ENCODE data around the gene RPS23. TPM values are rescaled to one million over a fixed set of nuclear protein-coding genes. Genes with fewer than 3 reads are reported as not detected.
A peak's percentile ranks its signal among the peaks of the same experiment; 100 is the strongest.

RPS23 gene
- total RNA-seq, 2 experiments from 2014 or later: 1,979 to 2,058 TPM

DNA sequence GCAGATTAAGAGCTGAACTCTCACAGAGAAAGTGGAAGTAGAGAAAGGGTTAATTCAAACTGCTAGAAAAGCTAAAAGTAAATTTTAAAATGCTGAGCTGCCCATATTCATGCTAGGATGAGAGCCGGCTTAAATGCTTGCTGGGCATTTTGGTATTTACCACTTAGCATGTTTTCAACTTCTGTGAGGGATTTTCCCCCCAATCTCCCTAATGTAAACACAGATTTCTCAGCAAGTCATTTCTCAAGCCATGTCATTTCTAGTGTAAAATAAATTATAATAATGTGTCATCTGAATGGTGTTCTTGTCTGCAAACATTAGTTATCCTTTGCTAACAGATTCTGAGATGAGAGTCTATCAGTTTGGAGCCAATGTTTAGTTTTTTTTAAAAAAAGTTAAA lies 22.3 kb downstream of the RPS23 start:
- Mint-ChIP-seq H3K27me3 (no peaks in the 10 kb centered on the region), H3K4me3 (no peak overlapping the region), H3K27ac (no peak overlapping the region), H3K4me1 (peaks cover 4% of the 10 kb centered on the region), H3K9me3 (no peaks in the 10 kb centered on the region), H3K36me3 (peaks cover 8% of the 10 kb centered on the region)
- POLR2A ChIA-PET: no interaction called here
- ATAC-seq (ENCODE audit: low read depth) (no peak), DNase-seq (no peak)

DNA sequence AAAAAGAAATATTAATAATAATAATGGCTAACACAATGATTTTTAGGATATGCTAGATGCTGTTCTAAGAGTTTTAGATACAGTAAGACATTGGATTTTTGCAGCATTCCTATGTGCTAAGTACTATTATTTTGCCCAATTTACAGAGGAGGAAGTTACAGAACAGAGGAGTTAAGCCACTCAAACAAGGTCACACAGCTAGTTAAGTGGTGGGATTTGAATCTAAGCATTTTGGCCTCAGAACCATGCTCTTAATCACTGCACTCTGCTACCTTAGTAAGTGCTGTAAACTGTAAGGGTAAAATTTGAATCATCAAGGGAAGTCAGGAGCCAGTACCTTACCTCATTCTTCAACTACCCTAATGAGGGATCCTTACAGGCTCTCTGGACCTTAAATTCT lies 25.4 kb downstream of the RPS23 start:
- H3K4me1 Mint-ChIP-seq: peaks cover 4% of the 10 kb centered on the region
- peaks cover 4% of the 10 kb centered on the region for H3K9me3 Mint-ChIP-seq
- no peak overlapping the region for H3K27ac Mint-ChIP-seq
- no peak overlapping the region for H3K4me3 Mint-ChIP-seq
- POLR2A ChIA-PET: no interaction called here
- DNase-seq: no peak
- H3K27me3 Mint-ChIP-seq: no peaks in the 10 kb centered on the region
- peaks cover 13% of the 10 kb centered on the region for H3K36me3 Mint-ChIP-seq
- no peak for ATAC-seq (ENCODE audit: low read depth)

DNA sequence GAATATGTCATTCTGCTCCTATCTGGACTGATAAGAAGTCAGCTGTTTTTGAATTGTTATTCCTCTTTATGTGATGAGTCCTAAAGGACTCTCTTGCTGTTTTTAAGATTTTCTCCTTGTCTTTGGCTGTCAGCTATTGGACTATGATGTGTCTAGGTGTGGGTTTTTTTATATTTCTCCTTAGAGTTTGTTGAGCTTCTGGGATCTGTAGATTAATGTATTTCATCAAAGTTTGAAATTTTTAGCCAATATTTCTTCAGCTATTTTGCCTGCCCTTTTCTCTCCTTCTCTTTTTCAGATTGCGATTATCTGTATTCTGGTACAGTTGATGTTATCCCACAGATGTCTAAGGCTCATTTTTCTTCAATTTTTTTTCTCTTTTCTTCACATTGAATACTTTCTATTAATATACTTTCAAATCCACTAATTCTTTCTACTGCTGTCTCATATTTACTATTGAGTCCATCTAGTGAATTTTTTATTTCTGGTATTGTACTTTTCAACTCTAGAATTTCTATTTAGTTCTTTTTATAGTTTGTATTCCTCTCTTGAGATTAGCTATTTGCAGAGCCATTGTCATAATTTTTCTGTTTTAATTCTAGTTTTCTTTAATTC lies 31.1 kb downstream of the RPS23 start:
- Mint-ChIP-seq H3K27ac (no peak overlapping the region), H3K9me3 (peaks cover 4% of the 10 kb centered on the region), H3K4me1 (no peaks in the 10 kb centered on the region), H3K4me3 (no peak overlapping the region), H3K36me3 (peaks cover 12% of the 10 kb centered on the region), H3K27me3 (no peaks in the 10 kb centered on the region)
- ATAC-seq (ENCODE audit: low read depth) (no peak), DNase-seq (no peak)
- POLR2A ChIA-PET: no interaction called here

DNA sequence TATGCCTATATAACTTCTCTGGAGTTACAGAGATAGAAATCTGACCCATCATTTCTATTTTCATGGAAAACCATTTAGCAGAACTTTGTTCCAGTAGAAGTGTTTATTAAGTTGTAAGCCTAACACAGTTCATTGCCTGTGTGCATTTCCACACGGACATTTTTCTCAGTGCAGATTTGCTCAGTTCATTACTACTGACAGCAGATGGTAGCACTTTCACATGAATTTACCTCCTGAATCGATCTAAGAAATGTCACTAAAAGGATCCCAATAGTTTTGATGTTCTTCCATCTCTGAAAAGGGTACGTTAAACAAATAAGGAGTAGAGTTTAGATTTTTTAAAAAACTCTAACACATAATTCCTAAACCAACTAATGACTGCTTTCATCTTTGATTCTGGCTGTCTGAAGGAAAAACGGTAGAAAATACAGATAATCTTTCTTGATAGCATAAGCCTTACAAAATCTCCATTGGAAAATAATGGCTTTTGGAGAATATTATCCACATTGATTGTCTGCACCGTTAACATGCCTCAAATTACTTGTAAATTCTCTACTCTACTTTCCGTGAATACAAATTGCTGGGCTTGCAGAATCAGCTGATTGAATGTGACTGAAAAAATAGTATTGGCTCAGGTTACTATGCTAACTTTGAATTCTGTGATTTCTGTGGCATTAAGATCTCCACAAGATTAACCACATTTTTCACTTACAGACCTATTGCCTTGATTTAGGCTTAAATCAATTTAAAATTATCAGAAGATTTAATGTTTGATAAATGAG lies 33.1 kb downstream of the RPS23 start:
- ATAC-seq (ENCODE audit: low read depth) (no peak), DNase-seq (no peak)
- Mint-ChIP-seq H3K27me3 (no peaks in the 10 kb centered on the region), H3K27ac (no peak overlapping the region), H3K36me3 (peaks cover 12% of the 10 kb centered on the region), H3K4me1 (no peaks in the 10 kb centered on the region), H3K4me3 (no peak overlapping the region), H3K9me3 (peaks cover 4% of the 10 kb centered on the region)
- POLR2A ChIA-PET: no interaction called here

DNA sequence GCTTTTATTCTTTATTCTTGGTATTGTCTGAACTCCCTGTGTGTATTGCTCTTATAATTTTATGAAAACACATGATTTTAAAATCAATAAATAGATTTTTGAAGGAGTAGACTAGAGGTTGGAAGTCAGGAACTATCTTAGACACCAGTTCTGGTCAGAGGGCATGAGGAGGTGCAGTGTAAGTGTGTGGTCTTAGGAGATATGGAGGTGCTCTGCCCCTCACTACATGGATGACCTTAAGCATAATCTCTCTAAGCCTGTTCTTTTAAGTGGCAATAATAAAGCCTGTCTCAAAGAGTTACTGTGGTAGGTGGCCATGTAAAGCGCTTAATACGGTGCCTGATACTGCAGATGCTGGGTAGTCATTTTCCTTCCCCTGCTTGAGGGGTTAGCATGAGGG lies 34.0 kb downstream of the RPS23 start:
- H3K4me1 Mint-ChIP-seq: no peaks in the 10 kb centered on the region
- no peak overlapping the region for H3K4me3 Mint-ChIP-seq
- H3K36me3 Mint-ChIP-seq: peaks cover 12% of the 10 kb centered on the region
- H3K9me3 Mint-ChIP-seq: peaks cover 4% of the 10 kb centered on the region
- POLR2A ChIA-PET: no interaction called here
- H3K27ac Mint-ChIP-seq: no peak overlapping the region
- ATAC-seq (ENCODE audit: low read depth) (no peak), DNase-seq (no peak)
- H3K27me3 Mint-ChIP-seq: no peaks in the 10 kb centered on the region

DNA sequence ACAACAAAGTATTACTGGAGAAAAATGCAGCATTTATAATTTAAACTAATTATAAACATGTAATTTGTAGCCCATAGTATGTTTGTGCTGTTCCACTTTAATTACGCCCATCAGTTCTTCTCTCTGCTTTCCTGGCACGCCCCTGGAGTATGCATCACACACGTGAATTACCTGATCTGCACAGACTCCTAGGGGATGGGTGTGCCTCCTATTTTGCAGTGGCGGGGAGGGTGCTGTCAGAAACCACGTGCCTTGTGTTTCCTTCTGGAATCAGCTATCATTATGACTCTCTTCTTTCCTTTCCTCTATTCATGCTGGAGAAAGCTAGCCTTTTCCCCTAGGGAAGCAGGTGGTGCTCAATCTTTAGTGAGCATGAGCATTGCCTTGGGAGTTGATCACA lies 43.3 kb downstream of the RPS23 start:
- no peaks in the 10 kb centered on the region for H3K36me3 Mint-ChIP-seq

DNA sequence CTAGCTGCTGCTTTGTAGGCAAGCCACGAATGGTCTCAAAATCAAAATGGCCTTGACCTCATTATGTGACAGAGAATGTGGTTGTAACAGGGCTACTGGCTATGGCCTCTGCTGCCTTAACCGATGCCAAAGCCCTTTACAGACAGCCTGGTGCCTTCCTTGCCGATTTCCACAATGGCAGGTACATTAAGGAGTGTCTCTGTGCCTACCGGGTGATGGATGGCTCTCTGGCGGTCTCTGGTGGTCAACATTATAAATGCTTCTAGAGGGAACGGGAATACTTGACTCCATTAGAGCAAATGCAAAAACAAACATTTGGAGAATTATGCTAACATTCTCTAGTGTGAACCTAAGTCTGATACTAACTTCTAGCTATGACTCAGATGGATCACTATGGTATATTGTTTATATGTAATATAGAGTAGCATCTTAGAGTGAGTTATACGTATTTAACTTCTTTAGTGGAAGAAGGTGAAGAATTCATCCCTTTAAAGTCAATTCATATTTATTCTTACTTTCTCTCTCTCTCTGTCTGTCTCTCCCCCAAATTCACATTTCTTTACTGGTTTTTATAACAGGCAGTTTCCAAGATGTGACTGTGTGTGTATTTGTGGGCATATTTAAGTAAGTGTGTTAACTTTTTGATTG lies 52.5 kb downstream of the RPS23 start:
- peaks cover 11% of the 10 kb centered on the region for H3K4me1 Mint-ChIP-seq
- peak; percentile 49 for DNase-seq
- no peaks in the 10 kb centered on the region for H3K36me3 Mint-ChIP-seq
- ATAC-seq (ENCODE audit: low read depth): peak; percentile 73
- no peaks in the 10 kb centered on the region for H3K27me3 Mint-ChIP-seq
- no peak overlapping the region for H3K4me3 Mint-ChIP-seq
- POLR2A ChIA-PET: no interaction called here
- no peaks in the 10 kb centered on the region for H3K9me3 Mint-ChIP-seq
- peak overlapping the region; percentile 51 for H3K27ac Mint-ChIP-seq

More for the DNA sequence above, 43.3 kb downstream of the RPS23 start:
- Mint-ChIP-seq H3K9me3 (no peaks in the 10 kb centered on the region), H3K4me3 (no peak overlapping the region), H3K4me1 (no peaks in the 10 kb centered on the region), H3K27ac (no peak overlapping the region), H3K27me3 (no peaks in the 10 kb centered on the region)
- POLR2A ChIA-PET: no interaction called here
- no peak for ATAC-seq (ENCODE audit: low read depth)
- DNase-seq: no peak
